K562 (cell line): Measurements from ENCODE around the gene CISD2. TPM values are rescaled to one million over a fixed set of nuclear protein-coding genes. Genes with fewer than 3 reads are reported as not detected.
A peak's percentile ranks its signal among the peaks of the same experiment; 100 is the strongest.

Experiments used
- E2F5 ChIP-seq: sonication (generic); formaldehyde crosslinking; IDR thresholded peaks from 2 replicates; pipeline ENCODE4 v1.8.0; 2022; ENCODE audit warnings: mild to moderate bottlenecking, missing genetic modification reagents
- E2F6 ChIP-seq, 2 experiments: IDR thresholded peaks; 2 replicates each; pipeline ENCODE4 v1.6.1; 2011; ENCODE audit warnings: borderline replicate concordance in 1 of 2, control low read depth in 1 of 2, low read depth in 1 of 2, low read length in 1 of 2, mild to moderate bottlenecking in 1 of 2, mixed read lengths in 1 of 2, moderate library complexity in 1 of 2; ENCODE audit not compliant: insufficient read depth in 1 of 2, insufficient read length in 1 of 2, poor library complexity in 1 of 2, severe bottlenecking in 1 of 2; ENCODE audit errors: extremely low read depth in 1 of 2
- ELF4 ChIP-seq: fragments of 450-650 bp; formaldehyde crosslinking; IDR thresholded peaks from 2 replicates; pipeline ENCODE4 v1.4.0; 2022; ENCODE audit warnings: missing genetic modification characterization
- FOXO4 ChIP-seq: fragments of 450-650 bp; formaldehyde crosslinking; IDR thresholded peaks from 2 replicates; pipeline ENCODE4 v1.4.0; 2020; ENCODE audit warnings: mild to moderate bottlenecking, moderate library complexity
- GATAD2B ChIP-seq: fragments of 450-650 bp; IDR thresholded peaks from 2 replicates; pipeline ENCODE4 v1.6.1; 2017; ENCODE audit warnings: mild to moderate bottlenecking, borderline replicate concordance
- MECOM ChIP-seq: fragments of 250-450 bp; sonication (Bioruptor Pico); IDR thresholded peaks from 2 replicates; pipeline ENCODE4 v1.8.0; 2022; ENCODE audit warnings: inconsistent platforms
- RFX5 ChIP-seq: IDR thresholded peaks from 2 replicates; pipeline ENCODE4 v1.6.1; 2011; ENCODE audit warnings: low read depth, mild to moderate bottlenecking, improper control_type of control experiment, low read length
- SUPT5H ChIP-seq: fragments of 450-650 bp; IDR thresholded peaks from 2 replicates; pipeline ENCODE4 v1.6.1; 2016
- ZNF41 ChIP-seq: fragments of 250-450 bp; sonication (Bioruptor Pico); conservative IDR thresholded peaks from 2 replicates; pipeline ENCODE4 v1.4.0; 2020; ENCODE audit warnings: mild to moderate bottlenecking
- polyA plus RNA-seq, 8 experiments: library from polyadenylated mRNA; depleted of rRNA in 4 of 8; stranded (reverse) in 5 of 8; unstranded in 3 of 8; fragments of >200 nt; fragmentation: Nextera tagmentation in 2 of 8; fragmentation: Illumina TruSeq in 1 of 8; extraction: Ambion mirVana in 2 of 8; extraction: Trizol in 1 of 8; gene quantifications; 2 replicates each; pipeline versions ENCODE4 v1.2.1 to v1.2.3, GENCODE V29; 2011 to 2014; ENCODE audit warnings: inconsistent platforms in 1 of 8, missing spikeins in 1 of 8
- total RNA-seq, 7 experiments: library from RNA; depleted of rRNA in 6 of 7; stranded (reverse); fragments of >200 nt in 6 of 7; fragmentation: Illumina TruSeq in 2 of 7; extraction: Trizol in 2 of 7; gene quantifications; 2 replicates each; pipeline versions ENCODE4 v1.2.1 to v1.2.3, GENCODE V29; 2011 to 2021; ENCODE audit warnings: low replicate concordance in 1 of 7
- TF ChIP-seq, protein P1 (sequence below), 2 experiments: fragments of 450-650 bp; formaldehyde crosslinking in 1 of 2; IDR thresholded peaks; 2 replicates each; pipeline versions ENCODE4 v1.4.0 to v1.6.1; 2014 to 2020; ENCODE audit warnings: mild to moderate bottlenecking in 2 of 2, borderline replicate concordance in 1 of 2, low read depth in 1 of 2
- TF ChIP-seq, protein P2 (sequence below): IDR thresholded peaks from 2 replicates; pipeline ENCODE4 v1.6.1; 2011; ENCODE audit not compliant: insufficient read length; ENCODE audit errors: extremely low read depth

CISD2 gene
- total and polyA plus RNA-seq, 9 of the 15 experiments (the other 6 are each of a cell fraction or from before 2014, with no cell fraction given): 37.8 to 91.4 (median 59.8) TPM

- TF ChIP-seq, protein P1, sequence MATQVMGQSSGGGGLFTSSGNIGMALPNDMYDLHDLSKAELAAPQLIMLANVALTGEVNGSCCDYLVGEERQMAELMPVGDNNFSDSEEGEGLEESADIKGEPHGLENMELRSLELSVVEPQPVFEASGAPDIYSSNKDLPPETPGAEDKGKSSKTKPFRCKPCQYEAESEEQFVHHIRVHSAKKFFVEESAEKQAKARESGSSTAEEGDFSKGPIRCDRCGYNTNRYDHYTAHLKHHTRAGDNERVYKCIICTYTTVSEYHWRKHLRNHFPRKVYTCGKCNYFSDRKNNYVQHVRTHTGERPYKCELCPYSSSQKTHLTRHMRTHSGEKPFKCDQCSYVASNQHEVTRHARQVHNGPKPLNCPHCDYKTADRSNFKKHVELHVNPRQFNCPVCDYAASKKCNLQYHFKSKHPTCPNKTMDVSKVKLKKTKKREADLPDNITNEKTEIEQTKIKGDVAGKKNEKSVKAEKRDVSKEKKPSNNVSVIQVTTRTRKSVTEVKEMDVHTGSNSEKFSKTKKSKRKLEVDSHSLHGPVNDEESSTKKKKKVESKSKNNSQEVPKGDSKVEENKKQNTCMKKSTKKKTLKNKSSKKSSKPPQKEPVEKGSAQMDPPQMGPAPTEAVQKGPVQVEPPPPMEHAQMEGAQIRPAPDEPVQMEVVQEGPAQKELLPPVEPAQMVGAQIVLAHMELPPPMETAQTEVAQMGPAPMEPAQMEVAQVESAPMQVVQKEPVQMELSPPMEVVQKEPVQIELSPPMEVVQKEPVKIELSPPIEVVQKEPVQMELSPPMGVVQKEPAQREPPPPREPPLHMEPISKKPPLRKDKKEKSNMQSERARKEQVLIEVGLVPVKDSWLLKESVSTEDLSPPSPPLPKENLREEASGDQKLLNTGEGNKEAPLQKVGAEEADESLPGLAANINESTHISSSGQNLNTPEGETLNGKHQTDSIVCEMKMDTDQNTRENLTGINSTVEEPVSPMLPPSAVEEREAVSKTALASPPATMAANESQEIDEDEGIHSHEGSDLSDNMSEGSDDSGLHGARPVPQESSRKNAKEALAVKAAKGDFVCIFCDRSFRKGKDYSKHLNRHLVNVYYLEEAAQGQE (IDR thresholded peaks at IDR 0.05; ENCODE audit: borderline replicate concordance): peak; percentile 92
- TF ChIP-seq, protein P1 (CRISPR knock-in tag; IDR thresholded peaks at IDR 0.05; ENCODE audit: low read depth): 0 out of 2 replicates have a peak, but pooled peaks have one; percentile 36
- TF ChIP-seq RFX5 (0 out of 2 replicates have a peak, but pooled peaks have one; percentile 9), SUPT5H (peak; percentile 83), E2F6 (IDR thresholded peaks at IDR 0.05; ENCODE audit: borderline replicate concordance in 1 of 2, extremely low read depth in 1 of 2, insufficient read depth in 1 of 2, insufficient read length in 1 of 2, low read depth in 1 of 2, low read length in 1 of 2, poor library complexity in 1 of 2, severe bottlenecking in 1 of 2) (peak; percentile 95 to 98), MECOM (peak; percentile 44; the same call in 1 of the 2 replicates), GATAD2B (peak; percentile 86), ELF4 (CRISPR knock-in tag) (no peak), FOXO4 (CRISPR knock-in tag) (no peak), E2F5 (CRISPR knock-in tag) (0 out of 2 replicates have a peak, but pooled peaks have one; percentile 70), ZNF41 (CRISPR knock-in tag) (0 out of 2 replicates have a peak, but pooled peaks have one; percentile 3)
- TF ChIP-seq, protein P2, sequence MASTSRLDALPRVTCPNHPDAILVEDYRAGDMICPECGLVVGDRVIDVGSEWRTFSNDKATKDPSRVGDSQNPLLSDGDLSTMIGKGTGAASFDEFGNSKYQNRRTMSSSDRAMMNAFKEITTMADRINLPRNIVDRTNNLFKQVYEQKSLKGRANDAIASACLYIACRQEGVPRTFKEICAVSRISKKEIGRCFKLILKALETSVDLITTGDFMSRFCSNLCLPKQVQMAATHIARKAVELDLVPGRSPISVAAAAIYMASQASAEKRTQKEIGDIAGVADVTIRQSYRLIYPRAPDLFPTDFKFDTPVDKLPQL: no peak
These were observed at the start of gene CISD2 (continued) for GRCh38 chr4:102868781-102869568.
